PC-9 (cell line): ENCODE measurements around the gene LSR. TPM values are rescaled to one million over a fixed set of nuclear protein-coding genes. Genes with fewer than 3 reads are reported as not detected.

Source experiments
- BruUV-seq: library from RNA; stranded (reverse); fragments of 400-500 nt; replicated peaks from 2 replicates; lab custom pipeline; 2021; lab: Mats Ljungman, UMichigan
- CTCF ChIA-PET: fragments of 300-600 bp; sonication (Branson Sonifier 250); formaldehyde crosslinking; loops from one replicate; lab custom pipeline; 2022; ENCODE audit warnings: antibody characterized with exemption; lab: Charles Lee
- POLR2A ChIA-PET: fragments of 300-600 bp; sonication (Branson Sonifier 250); formaldehyde crosslinking; loops from one replicate; lab custom pipeline; 2022; ENCODE audit warnings: antibody characterized with exemption; ENCODE audit not compliant: unreplicated experiment; lab: Charles Lee
- DNase-seq, 2 experiments: peaks; one replicate each; pipeline versions ENCODE4 v3.0.0 to v3.0.0-alpha.2; 2015 to 2022; ENCODE audit warnings: mixed read lengths in 1 of 2
- H2AFZ ChIP-seq: fragments of 200-600 bp; sonication (generic); 2 replicates; pipeline ENCODE4 v1.8.1; 2017; ENCODE audit warnings: antibody characterized with exemption
- H3F3A ChIP-seq: fragments of 200-600 bp; sonication (generic); 2 replicates; pipeline ENCODE4 v1.8.1; 2017; ENCODE audit warnings: antibody characterized with exemption, mild to moderate bottlenecking, low read depth; ENCODE audit not compliant: insufficient read depth
- H3K27ac ChIP-seq: fragments of 200-600 bp; sonication (generic); 2 replicates; pipeline ENCODE4 v1.6.1; 2016; ENCODE audit warnings: mixed run types
- H3K27me3 ChIP-seq: fragments of 200-600 bp; sonication (generic); 2 replicates; pipeline ENCODE4 v1.6.1; 2016; ENCODE audit warnings: low read depth, mixed run types; ENCODE audit not compliant: insufficient read depth
- H3K36me3 ChIP-seq: fragments of 200-600 bp; sonication (generic); 2 replicates; pipeline ENCODE4 v1.6.1; 2016; ENCODE audit warnings: low read depth, mixed run types
- H3K4me1 ChIP-seq: fragments of 200-600 bp; sonication (generic); replicated peaks from 2 replicates; pipeline ENCODE4 v1.6.1; 2016; ENCODE audit warnings: mixed run types; ENCODE audit not compliant: insufficient read depth
- H3K4me2 ChIP-seq: fragments of 200-600 bp; sonication (generic); 2 replicates; pipeline ENCODE4 v1.6.1; 2017; ENCODE audit warnings: mixed run types
- H3K4me3 ChIP-seq: fragments of 200-600 bp; sonication (generic); 2 replicates; pipeline ENCODE4 v1.6.1; 2016; ENCODE audit warnings: mixed run types
- H3K79me2 ChIP-seq: fragments of 200-600 bp; sonication (generic); 2 replicates; pipeline ENCODE4 v1.6.1; 2017; ENCODE audit warnings: low read depth, mixed run types
- H3K9me2 ChIP-seq: fragments of 200-600 bp; sonication (generic); 2 replicates; pipeline ENCODE4 v1.8.1; 2017; ENCODE audit warnings: mild to moderate bottlenecking; ENCODE audit not compliant: insufficient read depth
- H3K9me3 ChIP-seq: fragments of 200-600 bp; sonication (generic); 2 replicates; pipeline ENCODE4 v1.8.1; 2016; ENCODE audit warnings: low read depth; ENCODE audit not compliant: insufficient read depth
- H4K20me1 ChIP-seq: fragments of 200-600 bp; sonication (generic); 2 replicates; pipeline ENCODE4 v1.8.1; 2017; ENCODE audit not compliant: insufficient read depth
- EZH2 ChIP-seq: fragments of 200-600 bp; sonication (generic); IDR thresholded peaks from 2 replicates; pipeline ENCODE4 v1.8.0; 2017; ENCODE audit warnings: antibody characterized with exemption, low read depth
- intact Hi-C: fragments of 100-400 bp; cut with micrococcal nuclease; formaldehyde crosslinking; loops from one replicate; pipeline ENCODE4 v1.10.0; 2022; ENCODE audit not compliant: unreplicated experiment
- total RNA-seq: library from RNA; stranded (reverse); gene quantifications from 2 replicates; pipeline ENCODE4 v1.2.3, GENCODE V29; 2021
- TF ChIP-seq, protein P1 (sequence below): fragments of 200-600 bp; sonication (generic); conservative IDR thresholded peaks from 2 replicates; pipeline ENCODE4 v1.6.1; 2017; ENCODE audit warnings: mixed run types, antibody characterized with exemption, mild to moderate bottlenecking, moderate library complexity

LSR gene
- total RNA-seq, 1 experiment from 2014 or later, result 145 TPM

DNA sequence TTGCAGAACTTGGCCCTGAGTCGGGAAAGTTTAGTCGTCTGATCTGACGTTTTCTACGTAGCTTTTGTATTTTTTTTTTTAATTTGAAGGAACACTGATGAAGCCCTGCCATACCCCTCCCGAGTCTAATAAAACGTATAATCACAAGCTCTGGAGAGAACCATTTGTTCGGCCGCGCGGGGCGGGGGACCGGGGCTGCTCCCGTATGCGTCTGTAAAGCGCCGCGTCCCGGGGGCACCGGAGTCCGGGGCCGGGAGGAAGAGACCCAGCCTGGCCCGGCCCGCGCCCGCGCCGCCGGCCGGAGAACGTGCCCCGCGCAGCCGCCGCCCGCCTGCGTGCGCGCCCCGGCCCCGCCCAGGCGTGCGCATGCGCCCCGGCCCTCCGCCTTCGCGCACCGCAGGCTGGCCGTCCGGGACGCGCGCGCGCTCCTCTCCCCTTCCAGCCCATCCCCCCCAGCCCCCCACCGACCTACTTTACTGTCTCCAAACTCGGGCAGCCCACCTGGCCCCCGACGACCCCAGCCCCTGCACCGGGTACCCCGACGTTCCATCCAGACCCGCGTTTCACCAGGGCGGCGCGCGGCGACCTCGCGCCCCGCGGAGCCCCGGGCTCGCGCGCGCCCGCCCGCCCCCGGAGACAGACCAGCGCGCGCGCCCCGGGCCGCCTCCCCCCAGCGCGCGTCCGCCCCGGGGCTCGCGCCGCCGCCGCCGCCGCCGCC is 19.2 kb downstream of the LSR start:
- Histone ChIP-seq H2AFZ (peak overlapping the region; percentile 81), H3K9me3 (no peaks in the 10 kb centered on the region), H3F3A (peaks cover 33% of the 10 kb centered on the region), H3K79me2 (peaks cover 21% of the 10 kb centered on the region), H3K4me2 (peak overlapping the region; percentile 91), H4K20me1 (peaks cover 5% of the 10 kb centered on the region), H3K36me3 (peaks cover 18% of the 10 kb centered on the region), H3K9me2 (no peaks in the 10 kb centered on the region), H3K4me3 (peak overlapping the region; percentile 100), H3K27me3 (no peaks in the 10 kb centered on the region), H3K27ac (peak overlapping the region; percentile 73), H3K4me1 (peaks cover 14% of the 10 kb centered on the region; the same call in 1 of the 2 replicates)
- DNase-seq, result peak in 1 of 2 experiments; percentile 75
- BruUV-seq, result no TSS peak
- ChIA-PET CTCF (interaction anchor here (0.6 to 0.7 kb wide), 3 partner anchors 31 to 49 kb away, joined by 3 to 11 read pairs (median 4); no protein-coding TSS in a partner anchor), POLR2A (interaction anchor here (0.6 kb wide), 2 partner anchors 28 to 54 kb away, joined by 4 to 8 read pairs; no protein-coding TSS in a partner anchor)
- intact Hi-C loops, result loop anchor here (2.0 to 5.0 kb wide), 4 partner anchors 19 to 201 kb away; partner anchors contain the start of genes FXYD7 and LSR
- TF ChIP-seq EZH2, result no peak
- TF ChIP-seq, protein P1, sequence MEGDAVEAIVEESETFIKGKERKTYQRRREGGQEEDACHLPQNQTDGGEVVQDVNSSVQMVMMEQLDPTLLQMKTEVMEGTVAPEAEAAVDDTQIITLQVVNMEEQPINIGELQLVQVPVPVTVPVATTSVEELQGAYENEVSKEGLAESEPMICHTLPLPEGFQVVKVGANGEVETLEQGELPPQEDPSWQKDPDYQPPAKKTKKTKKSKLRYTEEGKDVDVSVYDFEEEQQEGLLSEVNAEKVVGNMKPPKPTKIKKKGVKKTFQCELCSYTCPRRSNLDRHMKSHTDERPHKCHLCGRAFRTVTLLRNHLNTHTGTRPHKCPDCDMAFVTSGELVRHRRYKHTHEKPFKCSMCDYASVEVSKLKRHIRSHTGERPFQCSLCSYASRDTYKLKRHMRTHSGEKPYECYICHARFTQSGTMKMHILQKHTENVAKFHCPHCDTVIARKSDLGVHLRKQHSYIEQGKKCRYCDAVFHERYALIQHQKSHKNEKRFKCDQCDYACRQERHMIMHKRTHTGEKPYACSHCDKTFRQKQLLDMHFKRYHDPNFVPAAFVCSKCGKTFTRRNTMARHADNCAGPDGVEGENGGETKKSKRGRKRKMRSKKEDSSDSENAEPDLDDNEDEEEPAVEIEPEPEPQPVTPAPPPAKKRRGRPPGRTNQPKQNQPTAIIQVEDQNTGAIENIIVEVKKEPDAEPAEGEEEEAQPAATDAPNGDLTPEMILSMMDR, result no peak

DNA sequence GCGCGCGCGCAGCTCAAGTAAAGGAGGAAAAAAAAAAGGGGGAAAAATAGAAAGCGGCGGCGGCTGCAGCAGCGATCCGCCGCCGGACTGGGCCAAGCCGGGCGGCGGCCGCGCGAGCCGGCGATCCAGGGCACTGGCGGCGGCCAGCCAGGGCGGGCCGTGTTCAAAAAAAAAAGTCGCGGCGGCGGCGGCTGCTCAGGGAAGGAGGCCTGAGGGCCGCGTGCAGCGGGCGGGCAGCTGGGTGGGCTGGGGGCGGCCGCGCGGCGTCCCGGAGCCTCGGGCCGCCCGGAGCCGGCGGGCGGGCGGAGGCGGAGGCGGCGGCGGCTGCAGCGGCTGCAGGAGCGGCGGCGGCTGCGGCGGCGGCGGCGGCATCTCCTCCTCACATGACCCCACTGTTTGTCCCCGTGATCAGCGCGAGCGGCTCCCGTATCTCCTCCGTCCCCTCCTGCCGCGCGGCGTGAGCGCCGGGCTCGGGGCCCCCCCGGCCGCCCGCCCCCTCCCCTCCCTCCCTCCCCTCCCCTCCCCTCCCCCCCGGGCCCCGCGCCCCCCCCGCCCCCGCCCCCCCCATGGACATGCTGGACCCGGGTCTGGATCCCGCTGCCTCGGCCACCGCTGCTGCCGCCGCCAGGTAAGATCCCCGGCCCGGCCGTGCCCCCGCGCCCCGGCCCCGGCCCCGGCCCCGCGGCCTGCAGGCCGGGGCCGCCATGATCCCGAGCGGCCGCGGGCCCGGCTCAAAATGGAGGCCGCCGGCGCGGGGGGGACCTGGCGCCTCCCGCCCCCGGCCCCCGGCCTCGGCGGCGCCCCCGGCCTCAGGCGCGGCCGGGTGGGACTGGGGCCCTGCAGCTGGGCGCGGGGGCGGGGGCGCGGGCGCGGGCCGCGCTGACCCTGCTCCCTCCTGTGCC is 20.0 kb downstream of the LSR start, which contains the start of gene USF2:
USF2 (plus strand) TSS at position 427 of the 902 bp plus-strand sequence; CDS start at position 567, 140 bp downstream.
- H3K4me3 ChIP-seq, result peak within 1 kb of the TSS; percentile 100
- H3K27me3 ChIP-seq, result no peaks in the 10 kb centered on the region
- peaks cover 5% of the 10 kb centered on the region for H4K20me1 ChIP-seq
- no peaks in the 10 kb centered on the region for H3K9me2 ChIP-seq
- H3K27ac ChIP-seq, result peak within 1 kb of the TSS; percentile 73
- peaks cover 18% of the 10 kb centered on the region for H3K36me3 ChIP-seq
- ChIA-PET POLR2A (interaction anchor here (0.6 kb wide), 1 partner anchor 28 kb away, joined by 8 read pairs; no protein-coding TSS in a partner anchor), CTCF (interaction anchor here (0.6 to 0.7 kb wide), 4 partner anchors 32 to 744 kb away, joined by 3 to 11 read pairs (median 4); no protein-coding TSS in a partner anchor)
- H2AFZ ChIP-seq, result peak within 1 kb of the TSS; percentile 81
- TF ChIP-seq EZH2, result no peak
- TF ChIP-seq, protein P1, result no peak
- no TSS peak for BruUV-seq
- H3F3A ChIP-seq, result peaks cover 25% of the 10 kb centered on the region
- peaks cover 14% of the 10 kb centered on the region; the same call in 1 of the 2 replicates for H3K4me1 ChIP-seq
- intact Hi-C loops, result loop anchor here (1.0 to 5.0 kb wide), 7 partner anchors 20 to 448 kb away; partner anchors contain the start of genes FXYD7 and LSR
- peak in 1 of 2 experiments; percentile 72 for DNase-seq
- peak within 1 kb of the TSS; percentile 91 for H3K4me2 ChIP-seq
- H3K79me2 ChIP-seq, result peaks cover 21% of the 10 kb centered on the region
- H3K9me3 ChIP-seq, result no peaks in the 10 kb centered on the region
